Activated CD4-positive, alpha-beta T cell treated with anti-CD3 and anti-CD28 coated beads, Interleukin-2, amount 10 ng/mL, durations not matched to agents 7 days and 5 days (primary cell): Measurements from ENCODE around the gene HS3ST5. TPM values are rescaled to one million over a fixed set of nuclear protein-coding genes. Genes with fewer than 3 reads are reported as not detected.

Source experiments
- CTCF ChIA-PET: fragments of 350-600 bp; sonication (Branson Sonifier 250); formaldehyde crosslinking; loops from one replicate; lab custom pipeline; 2021; ENCODE audit warnings: antibody characterized with exemption; lab: Charles Lee
- POLR2A ChIA-PET: fragments of 350-600 bp; sonication (Branson Sonifier 250); formaldehyde crosslinking; loops from one replicate; lab custom pipeline; 2021; ENCODE audit warnings: antibody characterized with exemption; lab: Charles Lee
- DNase-seq: peaks from one replicate; pipeline ENCODE4 v3.0.0-alpha.2; 2020
- H3K27ac Mint-ChIP-seq: one replicate; pipeline ENCODE4 v1.8.0; 2021; ENCODE audit warnings: mild to moderate bottlenecking, moderate library complexity, mixed read lengths
- H3K27me3 Mint-ChIP-seq: one replicate; pipeline ENCODE4 v1.8.0; 2021; ENCODE audit warnings: mixed read lengths
- H3K36me3 Mint-ChIP-seq: one replicate; pipeline ENCODE4 v1.8.0; 2021; ENCODE audit warnings: low read depth, mixed read lengths
- H3K4me1 Mint-ChIP-seq: one replicate; pipeline ENCODE4 v1.8.0; 2021; ENCODE audit warnings: mixed read lengths
- H3K4me3 Mint-ChIP-seq: one replicate; pipeline ENCODE4 v1.8.0; 2021; ENCODE audit warnings: mild to moderate bottlenecking, moderate library complexity, mixed read lengths
- H3K9me3 Mint-ChIP-seq: one replicate; pipeline ENCODE4 v1.8.0; 2021; ENCODE audit warnings: mixed read lengths
- total RNA-seq, 2 experiments: library from RNA; stranded (reverse); gene quantifications; one replicate each; pipeline ENCODE4 v1.2.3, GENCODE V29; 2021

The HS3ST5 gene
- total RNA-seq, 2 experiments from 2014 or later, result not detected

GRCh38 chr6:114167583-114168576, 174.9 kb downstream of the HS3ST5 start:
- CTCF ChIA-PET, result no interaction called here
- DNase-seq, result no peak
- no peak overlapping the region for H3K4me3 Mint-ChIP-seq
- H3K36me3 Mint-ChIP-seq, result no peaks in the 10 kb centered on the region
- H3K9me3 Mint-ChIP-seq, result no peaks in the 10 kb centered on the region
- no peaks in the 10 kb centered on the region for H3K27me3 Mint-ChIP-seq
- H3K4me1 Mint-ChIP-seq, result no peaks in the 10 kb centered on the region
- no peak overlapping the region for H3K27ac Mint-ChIP-seq
- POLR2A ChIA-PET, result no interaction called here

- Mint-ChIP-seq H3K27me3 (no peaks in the 10 kb centered on the region), H3K4me3 (no peak overlapping the region)
These were observed 178.6 kb downstream of the HS3ST5 start for GRCh38 chr6:114164207-114164606.

GRCh38 chr6:114162691-114163347, 180.0 kb downstream of the HS3ST5 start:
- DNase-seq, result no peak
- no peaks in the 10 kb centered on the region for H3K27me3 Mint-ChIP-seq
- ChIA-PET POLR2A (no interaction called here), CTCF (no interaction called here)
- no peak overlapping the region for H3K27ac Mint-ChIP-seq
- H3K4me1 Mint-ChIP-seq, result no peaks in the 10 kb centered on the region
- no peaks in the 10 kb centered on the region for H3K9me3 Mint-ChIP-seq
- H3K4me3 Mint-ChIP-seq, result no peak overlapping the region
- H3K36me3 Mint-ChIP-seq, result no peaks in the 10 kb centered on the region

More at GRCh38 chr6:114164207-114164606, 178.6 kb downstream of the HS3ST5 start:
- ChIA-PET POLR2A (no interaction called here), CTCF (no interaction called here)
- no peaks in the 10 kb centered on the region for H3K36me3 Mint-ChIP-seq
- no peak overlapping the region for H3K27ac Mint-ChIP-seq
- DNase-seq, result no peak
- H3K9me3 Mint-ChIP-seq, result no peaks in the 10 kb centered on the region
- H3K4me1 Mint-ChIP-seq, result no peaks in the 10 kb centered on the region

GRCh38 chr6:114160881-114161280, 181.9 kb downstream of the HS3ST5 start:
- no peak overlapping the region for H3K4me3 Mint-ChIP-seq
- no peak for DNase-seq
- no peak overlapping the region for H3K27ac Mint-ChIP-seq
- H3K9me3 Mint-ChIP-seq, result no peaks in the 10 kb centered on the region
- H3K27me3 Mint-ChIP-seq, result no peaks in the 10 kb centered on the region
- no peaks in the 10 kb centered on the region for H3K36me3 Mint-ChIP-seq
- no peaks in the 10 kb centered on the region for H3K4me1 Mint-ChIP-seq
- CTCF ChIA-PET, result no interaction called here
- POLR2A ChIA-PET, result no interaction called here

GRCh38 chr6:114159727-114160126, 183.1 kb downstream of the HS3ST5 start:
- Mint-ChIP-seq H3K27ac (no peak overlapping the region), H3K27me3 (no peaks in the 10 kb centered on the region), H3K4me1 (no peaks in the 10 kb centered on the region), H3K4me3 (no peak overlapping the region), H3K9me3 (no peaks in the 10 kb centered on the region), H3K36me3 (no peaks in the 10 kb centered on the region)
- DNase-seq, result no peak
- ChIA-PET POLR2A (no interaction called here), CTCF (no interaction called here)

- Mint-ChIP-seq H3K9me3 (no peaks in the 10 kb centered on the region), H3K27me3 (no peaks in the 10 kb centered on the region), H3K36me3 (no peaks in the 10 kb centered on the region), H3K27ac (no peak overlapping the region), H3K4me1 (no peaks in the 10 kb centered on the region), H3K4me3 (no peak overlapping the region)
- no peak for DNase-seq
- ChIA-PET CTCF (no interaction called here), POLR2A (no interaction called here)
These were observed 183.8 kb downstream of the HS3ST5 start for GRCh38 chr6:114158838-114159694.

- POLR2A ChIA-PET, result no interaction called here
- Mint-ChIP-seq H3K27ac (no peak overlapping the region), H3K4me1 (no peaks in the 10 kb centered on the region), H3K27me3 (no peaks in the 10 kb centered on the region), H3K9me3 (no peaks in the 10 kb centered on the region), H3K4me3 (no peak overlapping the region), H3K36me3 (no peaks in the 10 kb centered on the region)
- no peak for DNase-seq
- CTCF ChIA-PET, result no interaction called here
These were observed 184.4 kb downstream of the HS3ST5 start for GRCh38 chr6:114158411-114158810.

GRCh38 chr6:114157848-114158247, 185.0 kb downstream of the HS3ST5 start:
- H3K4me1 Mint-ChIP-seq, result no peaks in the 10 kb centered on the region
- H3K36me3 Mint-ChIP-seq, result no peaks in the 10 kb centered on the region
- no peak overlapping the region for H3K27ac Mint-ChIP-seq
- H3K4me3 Mint-ChIP-seq, result no peak overlapping the region
- H3K27me3 Mint-ChIP-seq, result no peaks in the 10 kb centered on the region
- DNase-seq, result no peak
- ChIA-PET CTCF (no interaction called here), POLR2A (no interaction called here)
- H3K9me3 Mint-ChIP-seq, result no peaks in the 10 kb centered on the region

GRCh38 chr6:114155763-114156162, 187.1 kb downstream of the HS3ST5 start:
- Mint-ChIP-seq H3K36me3 (no peaks in the 10 kb centered on the region), H3K4me1 (no peaks in the 10 kb centered on the region), H3K4me3 (no peak overlapping the region), H3K27ac (no peak overlapping the region), H3K27me3 (no peaks in the 10 kb centered on the region), H3K9me3 (no peaks in the 10 kb centered on the region)
- ChIA-PET POLR2A (no interaction called here), CTCF (no interaction called here)
- no peak for DNase-seq

- Mint-ChIP-seq H3K36me3 (no peaks in the 10 kb centered on the region), H3K27me3 (no peaks in the 10 kb centered on the region), H3K9me3 (no peaks in the 10 kb centered on the region), H3K27ac (no peak overlapping the region), H3K4me3 (no peak overlapping the region), H3K4me1 (no peaks in the 10 kb centered on the region)
- DNase-seq, result no peak
- ChIA-PET POLR2A (no interaction called here), CTCF (no interaction called here)
These were observed 188.0 kb downstream of the HS3ST5 start for GRCh38 chr6:114154812-114155211.

GRCh38 chr6:114153448-114153847, 189.4 kb downstream of the HS3ST5 start:
- Mint-ChIP-seq H3K27ac (no peak overlapping the region), H3K4me1 (no peaks in the 10 kb centered on the region), H3K9me3 (no peaks in the 10 kb centered on the region), H3K27me3 (no peaks in the 10 kb centered on the region), H3K36me3 (no peaks in the 10 kb centered on the region), H3K4me3 (no peak overlapping the region)
- no peak for DNase-seq
- CTCF ChIA-PET, result no interaction called here
- POLR2A ChIA-PET, result no interaction called here

GRCh38 chr6:114151064-114151690, 191.6 kb downstream of the HS3ST5 start:
- no peak for DNase-seq
- Mint-ChIP-seq H3K27ac (no peak overlapping the region), H3K9me3 (no peaks in the 10 kb centered on the region), H3K36me3 (no peaks in the 10 kb centered on the region), H3K4me3 (no peak overlapping the region), H3K4me1 (no peaks in the 10 kb centered on the region), H3K27me3 (no peaks in the 10 kb centered on the region)
- POLR2A ChIA-PET, result no interaction called here
- CTCF ChIA-PET, result no interaction called here
